Endothelial cell of umbilical vein (primary cell): ENCODE data around the gene WDR48. TPM values are rescaled to one million over a fixed set of nuclear protein-coding genes. Genes with fewer than 3 reads are reported as not detected.

Experiments
- BruUV-seq: library from RNA; stranded (reverse); fragments of 400-500 nt; replicated peaks from 2 replicates; lab custom pipeline; 2021; lab: Mats Ljungman, UMichigan
- CTCF ChIA-PET: fragments of 300-600, 350-600 bp; sonication (Branson Sonifier 250); formaldehyde crosslinking; loops from one replicate; lab custom pipeline; 2021; ENCODE audit warnings: antibody characterized with exemption, inconsistent platforms; lab: Charles Lee
- POLR2A ChIA-PET: fragments of 300-600, 350-600 bp; sonication (Branson Sonifier 250); formaldehyde crosslinking; loops from one replicate; lab custom pipeline; 2021; ENCODE audit warnings: antibody characterized with exemption, inconsistent platforms; lab: Charles Lee
- DNase-seq: peaks from one replicate; pipeline ENCODE4 v3.0.0-alpha.2; 2011; ENCODE audit warnings: low read depth, low spot score
- FAIRE-seq: peaks from 2 replicates; lab custom pipeline; 2011; peaks lifted over from hg19 to GRCh38; lab: Jason Lieb, UNC
- H2AFZ ChIP-seq: 2 replicates; pipeline ENCODE4 v1.6.0; 2012; ENCODE audit warnings: low read depth, low read length, control low read depth, inconsistent platforms
- H3K27ac ChIP-seq: 2 replicates; pipeline ENCODE4 v1.5.1; 2011; ENCODE audit warnings: low read depth, mild to moderate bottlenecking, control low read depth, low read length, moderate library complexity; ENCODE audit not compliant: insufficient read depth
- H3K27me3 ChIP-seq, 2 experiments: 2 replicates each; pipeline versions ENCODE4 v1.6.0 to v1.6.1; 2011; ENCODE audit warnings: low read length in 2 of 2, mixed read lengths in 1 of 2; ENCODE audit not compliant: control insufficient read depth in 2 of 2, insufficient read depth in 2 of 2
- H3K36me3 ChIP-seq, 2 experiments: 2 replicates in 1 of 2; 3 replicates in 1 of 2; pipeline ENCODE4 v1.5.1; 2011; ENCODE audit warnings: low read length in 2 of 2, mild to moderate bottlenecking in 1 of 2, moderate library complexity in 1 of 2; ENCODE audit not compliant: control insufficient read depth in 2 of 2, insufficient read depth in 2 of 2; ENCODE audit errors: extremely low read depth in 1 of 2
- H3K4me1 ChIP-seq: 3 replicates; pipeline ENCODE4 v1.5.1; 2011; ENCODE audit warnings: mild to moderate bottlenecking, low read length; ENCODE audit not compliant: control insufficient read depth, insufficient read depth; ENCODE audit errors: extremely low read depth
- H3K4me2 ChIP-seq: 2 replicates; pipeline ENCODE4 v1.6.1; 2011; ENCODE audit warnings: low read length, control low read depth, mixed read lengths; ENCODE audit not compliant: insufficient read depth
- H3K4me3 ChIP-seq, 3 experiments: fragments of 200-600 bp in 1 of 3; sonication (generic), shearing (Covaris generic) in 1 of 3; replicated peaks in 1 of 3; 2 replicates each; pipeline ENCODE4 v1.5.1; 2011 to 2016; ENCODE audit warnings: control low read depth in 3 of 3, low read length in 3 of 3, mild to moderate bottlenecking in 2 of 3, inconsistent platforms in 1 of 3, low read depth in 1 of 3, moderate library complexity in 1 of 3; ENCODE audit not compliant: insufficient read depth in 1 of 3
- H3K79me2 ChIP-seq: 2 replicates; pipeline ENCODE4 v1.6.0; 2012; ENCODE audit warnings: low read length, inconsistent platforms; ENCODE audit not compliant: control insufficient read depth, insufficient read depth
- H3K9ac ChIP-seq: replicated peaks from 2 replicates; pipeline ENCODE3; 2011; ENCODE audit warnings: low read length, control low read depth; ENCODE audit not compliant: insufficient read depth; ENCODE audit errors: extremely low read depth
- H3K9me1 ChIP-seq: replicated peaks from 3 replicates; pipeline ENCODE4 v1.6.0; 2011; ENCODE audit warnings: mild to moderate bottlenecking, low read length; ENCODE audit not compliant: control insufficient read depth, insufficient read depth; ENCODE audit errors: extremely low read depth
- H3K9me3 ChIP-seq: replicated peaks from 2 replicates; pipeline ENCODE4 v1.5.1; 2012; ENCODE audit warnings: low read length, inconsistent platforms; ENCODE audit not compliant: control insufficient read depth, insufficient read depth
- H4K20me1 ChIP-seq: replicated peaks from 2 replicates; pipeline ENCODE3; 2011; ENCODE audit warnings: mild to moderate bottlenecking, low read length; ENCODE audit not compliant: control insufficient read depth, insufficient read depth; ENCODE audit errors: extremely low read depth
- CTCF ChIP-seq, 2 donors: IDR thresholded peaks; 1 replicate in 1 of 2; 2 replicates in 1 of 2; pipeline ENCODE4 v1.5.1; 2011; ENCODE audit warnings: low read length in 2 of 2, mild to moderate bottlenecking in 2 of 2, moderate library complexity in 2 of 2, control low read depth in 1 of 2, inconsistent platforms in 1 of 2, low read depth in 1 of 2; ENCODE audit not compliant: insufficient read depth in 1 of 2; ENCODE audit errors: extremely low read depth in 1 of 2
- EZH2 ChIP-seq: IDR thresholded peaks from 2 replicates; pipeline ENCODE4 v1.6.1; 2012; ENCODE audit warnings: borderline replicate concordance, low read depth, mild to moderate bottlenecking, moderate library complexity, low read length, inconsistent platforms; ENCODE audit not compliant: severe bottlenecking
- FOS ChIP-seq: IDR thresholded peaks from 2 replicates; pipeline ENCODE4 v1.6.1; 2011; ENCODE audit warnings: mild to moderate bottlenecking, low read length, moderate library complexity, borderline replicate concordance; ENCODE audit not compliant: insufficient read depth
- GATA2 ChIP-seq: IDR thresholded peaks from 2 replicates; pipeline ENCODE4 v1.7.0; 2011; ENCODE audit warnings: low read depth, mild to moderate bottlenecking, moderate library complexity, mixed read lengths, low read length; ENCODE audit not compliant: insufficient read length, insufficient read depth
- JUN ChIP-seq: IDR thresholded peaks from 2 replicates; pipeline ENCODE4 v1.6.1; 2011; ENCODE audit warnings: borderline replicate concordance, low read depth; ENCODE audit not compliant: insufficient read length, insufficient read depth
- MAX ChIP-seq: IDR thresholded peaks from 2 replicates; pipeline ENCODE4 v1.6.1; 2011; ENCODE audit not compliant: insufficient read depth, insufficient read length
- MYC ChIP-seq: IDR thresholded peaks from one replicate; pipeline ENCODE4 v1.6.1; 2011; ENCODE audit warnings: mild to moderate bottlenecking, low read depth, low read length
- POLR2A ChIP-seq: IDR thresholded peaks from 2 replicates; pipeline ENCODE4 v1.6.1; 2012; ENCODE audit warnings: low read depth, mild to moderate bottlenecking, control low read depth, low read length
- POLR2AphosphoS5 ChIP-seq: IDR thresholded peaks from 2 replicates; pipeline ENCODE4 v1.6.1; 2012; ENCODE audit warnings: low read depth, mild to moderate bottlenecking, control low read depth, low read length, moderate library complexity; ENCODE audit not compliant: insufficient read depth
- dilution Hi-C: fragments of 300-500 bp; cut with MboI; formaldehyde crosslinking; loops from one replicate; pipeline ENCODE4 v1.15.0; 2019; ENCODE audit warnings: low sequenced_read_pairs; ENCODE audit not compliant: extremely low pct_ligation_motif_present
- intact Hi-C: fragments of 100-400 bp; cut with micrococcal nuclease; formaldehyde crosslinking; loops from one replicate; pipeline ENCODE4 v1.10.0; 2022
- polyA plus RNA-seq, 4 experiments: library from polyadenylated mRNA; depleted of rRNA in 3 of 4; stranded (reverse) in 3 of 4; unstranded in 1 of 4; fragments of >200 nt; gene quantifications; 2 replicates each; pipeline versions ENCODE4 v1.2.1 to v1.2.3, GENCODE V29; 2011 to 2012; ENCODE audit warnings: missing spikeins in 1 of 4
- total RNA-seq: library from RNA; stranded (reverse); gene quantifications from 2 replicates; pipeline ENCODE4 v1.2.3, GENCODE V29; 2021

Gene WDR48
- total and polyA plus RNA-seq, 2 donors (not counting 3 experiments of a cell fraction or from before 2014, with no cell fraction given): 13.7 to 25.3 TPM

- Histone ChIP-seq H3K9me1 (no peaks in the 10 kb centered on the region), H2AFZ (no peak overlapping the region), H3K79me2 (no peaks in the 10 kb centered on the region), H4K20me1 (no peaks in the 10 kb centered on the region), H3K4me1 (no peaks in the 10 kb centered on the region), H3K36me3 (no peaks in the 10 kb centered on the region), H3K9me3 (no peaks in the 10 kb centered on the region), H3K4me3 (no peak overlapping the region), H3K27me3 (peaks cover 0 to 6% of the 10 kb centered on the region in 2 experiments), H3K27ac (no peak overlapping the region), H3K9ac (no peak overlapping the region), H3K4me2 (no peak overlapping the region)
- dilution Hi-C loops: no loop called here
- BruUV-seq: no TSS peak
- no peak for DNase-seq
- no peak for TF ChIP-seq MAX
- TF ChIP-seq FOS: no peak
- TF ChIP-seq JUN: no peak
- TF ChIP-seq POLR2A: no peak
- TF ChIP-seq GATA2: no peak
- TF ChIP-seq MYC: no peak
- TF ChIP-seq CTCF (IDR thresholded peaks at IDR 0.05; ENCODE audit: extremely low read depth in 1 of 2, insufficient read depth in 1 of 2, low read depth in 1 of 2, low read length in 2 of 2): no peak
- no peak for TF ChIP-seq EZH2
- TF ChIP-seq POLR2AphosphoS5: no peak
- ChIA-PET CTCF (interaction anchor here (0.9 kb wide), 1 partner anchor 250 kb away, joined by 3 read pairs; no protein-coding TSS in a partner anchor), POLR2A (no interaction called here)
- FAIRE-seq: no peak
- intact Hi-C loops: no loop called here
Measured at GRCh38 chr3:39038165-39038564, 13.7 kb upstream of the WDR48 start.
